ENCODE results near the gene PDLIM4.

PDLIM4 gene, protein sequence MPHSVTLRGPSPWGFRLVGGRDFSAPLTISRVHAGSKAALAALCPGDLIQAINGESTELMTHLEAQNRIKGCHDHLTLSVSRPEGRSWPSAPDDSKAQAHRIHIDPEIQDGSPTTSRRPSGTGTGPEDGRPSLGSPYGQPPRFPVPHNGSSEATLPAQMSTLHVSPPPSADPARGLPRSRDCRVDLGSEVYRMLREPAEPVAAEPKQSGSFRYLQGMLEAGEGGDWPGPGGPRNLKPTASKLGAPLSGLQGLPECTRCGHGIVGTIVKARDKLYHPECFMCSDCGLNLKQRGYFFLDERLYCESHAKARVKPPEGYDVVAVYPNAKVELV

DNA sequence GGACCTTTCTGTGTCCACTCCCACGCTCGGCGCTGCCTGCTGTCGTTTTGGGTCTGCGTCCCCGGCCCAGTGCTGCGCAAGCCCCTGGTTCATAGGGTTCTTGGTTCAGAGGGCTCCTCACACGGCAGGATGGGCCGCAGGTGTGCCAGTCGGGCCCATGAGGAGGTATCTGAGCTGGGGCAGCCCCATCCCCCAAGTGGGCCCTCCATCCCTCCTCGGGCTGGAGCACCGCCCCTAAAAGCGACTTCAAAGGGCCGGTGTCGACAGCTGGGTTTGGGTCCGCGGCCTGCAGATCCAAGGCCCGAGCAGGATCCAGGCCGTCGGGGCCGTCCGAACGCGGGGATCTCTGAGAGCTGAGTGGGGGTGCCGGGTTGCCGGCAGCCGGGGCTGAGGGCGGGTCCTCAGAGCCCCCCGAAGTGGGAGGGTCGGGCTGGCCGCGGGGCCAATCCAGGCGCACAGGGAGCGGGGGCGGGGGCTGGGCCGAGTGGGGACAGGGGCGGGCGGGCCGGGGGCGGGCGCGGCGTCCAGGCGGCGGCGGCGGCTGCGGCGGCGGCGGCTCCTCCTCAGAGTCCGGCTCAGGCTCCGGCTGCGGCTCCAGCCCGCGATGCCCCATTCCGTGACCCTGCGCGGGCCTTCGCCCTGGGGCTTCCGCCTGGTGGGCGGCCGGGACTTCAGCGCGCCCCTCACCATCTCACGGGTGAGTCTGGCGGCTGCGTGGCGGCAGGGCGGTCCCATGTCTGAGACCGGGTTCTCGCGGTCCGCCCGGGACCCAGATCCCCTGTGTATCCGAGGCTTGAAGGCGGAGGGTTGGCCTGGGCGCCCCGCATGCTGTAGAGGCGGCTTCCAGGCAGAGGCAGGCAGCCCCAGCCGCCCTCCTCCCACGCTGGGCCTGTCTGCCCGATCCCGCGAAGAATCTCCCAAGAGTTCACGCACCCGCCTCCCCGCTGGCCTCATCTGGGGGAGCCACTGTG is at the start of gene PDLIM4:
TSS of gene PDLIM4 (plus strand) at position 566 of the 971 bp plus-strand sequence. CDS start at position 605, 39 bp downstream.
- Histone ChIP-seq H3K27me3 (ENCODE audit: insufficient read depth, insufficient read length) (peaks cover 18% of the 10 kb centered on the region), H3K36me3 (ENCODE audit: insufficient read depth, insufficient read length, low read length) (peaks cover 6% of the 10 kb centered on the region), H3K4me1 (ENCODE audit: insufficient read depth, insufficient read length) (peaks cover 21% of the 10 kb centered on the region), H3K4me3 (ENCODE audit: insufficient read length, low read depth) (peak within 1 kb of the TSS; percentile 70), H3K9me3 (ENCODE audit: insufficient read depth, low read length) (no peaks in the 10 kb centered on the region), H3K9ac (ENCODE audit: insufficient read length, low read depth) (peak within 1 kb of the TSS; percentile 80)
- no peak for DNase-seq (ENCODE audit: low read depth, low spot score)
- TF ChIP-seq ZNF274 (IDR thresholded peaks at IDR 0.05; ENCODE audit: low read depth, low read length) (no peak), YY1 (IDR thresholded peaks at IDR 0.05; ENCODE audit: insufficient read depth, insufficient read length) (no peak), SUZ12 (IDR thresholded peaks at IDR 0.05; ENCODE audit: extremely low read depth, insufficient read depth, insufficient read length) (no peak)

DNA sequence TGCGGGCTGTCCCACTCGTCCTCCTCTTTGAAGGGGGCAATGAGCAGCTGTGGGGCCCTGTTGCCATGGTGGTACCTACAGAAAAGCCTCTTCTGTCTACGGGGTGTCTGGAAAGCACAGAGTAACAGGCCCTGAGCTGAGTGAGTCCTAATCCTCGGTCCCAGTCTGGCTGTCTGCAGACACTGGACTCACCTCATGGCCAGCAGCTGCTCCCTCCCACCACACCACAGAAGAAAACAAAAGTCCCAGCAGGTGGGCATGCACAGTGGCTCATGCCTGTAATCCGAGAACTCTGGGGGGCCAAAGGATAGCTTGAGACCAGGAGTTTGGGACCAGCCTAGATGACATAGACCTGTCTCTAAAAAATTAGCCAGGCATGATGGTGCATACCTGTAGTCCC is 49.7 kb upstream of the PDLIM4 start:
- no peak overlapping the region for H3K9ac ChIP-seq (ENCODE audit: insufficient read length, low read depth)
- H3K27me3 ChIP-seq (ENCODE audit: insufficient read depth, insufficient read length) = no peaks in the 10 kb centered on the region
- no peak for DNase-seq (ENCODE audit: low read depth, low spot score)
- no peaks in the 10 kb centered on the region for H3K4me1 ChIP-seq (ENCODE audit: insufficient read depth, insufficient read length)
- TF ChIP-seq YY1 (IDR thresholded peaks at IDR 0.05; ENCODE audit: insufficient read depth, insufficient read length) = no peak
- TF ChIP-seq SUZ12 (IDR thresholded peaks at IDR 0.05; ENCODE audit: extremely low read depth, insufficient read depth, insufficient read length) = no peak
- no peak for TF ChIP-seq ZNF274 (IDR thresholded peaks at IDR 0.05; ENCODE audit: low read depth, low read length)
- no peaks in the 10 kb centered on the region for H3K9me3 ChIP-seq (ENCODE audit: insufficient read depth, low read length)
- H3K36me3 ChIP-seq (ENCODE audit: insufficient read depth, insufficient read length, low read length) = peaks cover 61% of the 10 kb centered on the region
- no peak overlapping the region for H3K4me3 ChIP-seq (ENCODE audit: insufficient read length, low read depth)

DNA sequence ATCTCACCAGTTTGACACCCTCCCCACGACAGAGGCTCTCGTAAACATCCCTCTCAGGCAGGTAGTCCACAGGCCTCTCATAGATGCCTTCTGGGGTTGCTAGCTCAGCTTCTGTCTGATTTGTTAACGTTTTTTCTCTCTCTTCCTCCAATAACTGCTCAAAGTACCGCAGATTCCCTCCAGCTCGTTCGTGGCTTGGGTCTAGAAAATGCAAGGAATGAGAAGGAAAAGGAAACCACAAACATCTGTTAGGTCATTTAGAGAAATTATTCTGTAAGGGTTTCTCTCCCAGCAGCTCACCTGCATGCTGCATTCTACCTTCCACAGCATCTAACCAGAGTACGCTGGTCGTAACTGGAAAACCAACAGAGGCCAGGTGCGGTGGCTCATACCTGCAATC is 48.4 kb upstream of the PDLIM4 start:
- TF ChIP-seq SUZ12 (IDR thresholded peaks at IDR 0.05; ENCODE audit: extremely low read depth, insufficient read depth, insufficient read length) (no peak), ZNF274 (IDR thresholded peaks at IDR 0.05; ENCODE audit: low read depth, low read length) (no peak), YY1 (IDR thresholded peaks at IDR 0.05; ENCODE audit: insufficient read depth, insufficient read length) (no peak)
- Histone ChIP-seq H3K9ac (ENCODE audit: insufficient read length, low read depth) (no peak overlapping the region), H3K4me1 (ENCODE audit: insufficient read depth, insufficient read length) (no peaks in the 10 kb centered on the region), H3K36me3 (ENCODE audit: insufficient read depth, insufficient read length, low read length) (peaks cover 61% of the 10 kb centered on the region), H3K9me3 (ENCODE audit: insufficient read depth, low read length) (no peaks in the 10 kb centered on the region), H3K4me3 (ENCODE audit: insufficient read length, low read depth) (no peak overlapping the region), H3K27me3 (ENCODE audit: insufficient read depth, insufficient read length) (no peaks in the 10 kb centered on the region)
- no peak for DNase-seq (ENCODE audit: low read depth, low spot score)

DNA sequence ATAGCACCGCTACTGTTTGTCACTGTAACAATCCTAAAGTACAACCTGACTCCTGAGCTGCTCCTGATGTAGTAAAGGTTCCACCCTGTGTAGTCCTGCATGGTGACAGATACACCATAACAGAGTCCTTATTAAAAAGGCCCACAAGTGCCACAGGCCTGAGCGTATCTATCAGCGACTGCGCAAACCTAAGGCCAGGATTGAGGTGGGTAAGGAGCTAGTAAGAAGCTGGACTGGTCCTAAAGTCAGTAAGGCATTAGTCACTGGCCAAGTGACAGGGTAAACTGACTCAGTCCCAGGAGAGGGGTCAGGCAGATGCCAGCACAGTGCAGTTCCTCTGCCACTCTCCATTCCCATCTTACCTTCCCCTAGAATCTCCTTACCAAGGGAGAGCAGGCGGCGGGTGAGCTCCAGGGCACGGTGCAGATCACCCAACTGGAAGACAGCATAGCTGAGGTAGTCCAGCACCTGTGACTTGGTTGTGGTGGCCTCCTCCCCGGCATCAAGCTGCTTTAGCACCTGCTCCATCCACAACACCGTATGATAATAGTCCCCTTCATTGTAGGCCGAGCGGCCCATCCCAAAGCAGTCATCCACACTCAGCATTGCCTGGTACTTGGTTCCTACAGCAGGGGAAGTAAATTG is 47.5 kb upstream of the PDLIM4 start:
- no peak for DNase-seq (ENCODE audit: low read depth, low spot score)
- no peak overlapping the region for H3K9ac ChIP-seq (ENCODE audit: insufficient read length, low read depth)
- H3K36me3 ChIP-seq (ENCODE audit: insufficient read depth, insufficient read length, low read length) = peaks cover 58% of the 10 kb centered on the region
- H3K27me3 ChIP-seq (ENCODE audit: insufficient read depth, insufficient read length) = no peaks in the 10 kb centered on the region
- no peak for TF ChIP-seq YY1 (IDR thresholded peaks at IDR 0.05; ENCODE audit: insufficient read depth, insufficient read length)
- TF ChIP-seq SUZ12 (IDR thresholded peaks at IDR 0.05; ENCODE audit: extremely low read depth, insufficient read depth, insufficient read length) = no peak
- TF ChIP-seq ZNF274 (IDR thresholded peaks at IDR 0.05; ENCODE audit: low read depth, low read length) = no peak
- H3K4me3 ChIP-seq (ENCODE audit: insufficient read length, low read depth) = no peak overlapping the region
- no peaks in the 10 kb centered on the region for H3K4me1 ChIP-seq (ENCODE audit: insufficient read depth, insufficient read length)
- H3K9me3 ChIP-seq (ENCODE audit: insufficient read depth, low read length) = no peaks in the 10 kb centered on the region

DNA sequence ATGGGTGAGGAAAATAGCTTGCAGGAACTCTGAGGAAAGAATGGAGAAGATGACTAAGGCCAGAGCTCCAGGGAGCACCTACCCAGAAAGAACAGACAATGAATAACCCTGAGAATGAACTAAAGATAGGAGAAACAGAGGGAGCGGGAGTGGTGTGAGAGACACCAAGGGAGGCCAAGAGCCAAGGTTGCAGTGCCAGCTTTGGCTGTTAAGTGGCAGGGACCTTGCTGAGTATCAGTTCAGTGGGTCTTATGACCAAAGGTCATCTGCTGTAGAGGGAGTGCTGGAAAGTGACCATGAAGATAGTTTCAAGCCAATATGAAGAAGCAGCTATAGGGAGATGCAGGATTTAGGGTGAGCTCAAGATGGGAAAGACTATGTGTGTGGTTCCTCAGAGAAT is 46.6 kb upstream of the PDLIM4 start:
- Histone ChIP-seq H3K9me3 (ENCODE audit: insufficient read depth, low read length) (no peaks in the 10 kb centered on the region), H3K36me3 (ENCODE audit: insufficient read depth, insufficient read length, low read length) (peaks cover 57% of the 10 kb centered on the region)

DNA sequence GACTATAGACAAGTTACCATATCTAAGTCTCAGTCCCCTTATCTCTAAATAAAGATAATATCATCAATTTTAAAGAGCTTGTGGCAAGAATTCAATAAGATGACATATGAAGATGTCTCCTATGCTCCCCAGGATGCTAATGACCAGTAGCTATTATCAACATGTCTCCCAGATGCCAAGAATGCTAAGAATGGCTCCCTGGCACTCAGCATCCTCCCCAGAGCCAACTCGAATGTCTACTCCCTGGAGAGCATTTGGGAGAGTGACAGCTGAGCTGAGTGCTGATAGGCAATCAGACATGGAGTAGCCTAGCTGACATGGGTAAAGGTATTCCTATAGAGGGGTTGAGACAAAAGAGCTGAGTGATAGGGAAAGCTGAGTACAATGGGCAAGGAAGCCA is 45.7 kb upstream of the PDLIM4 start:
- Histone ChIP-seq H3K4me3 (ENCODE audit: insufficient read length, low read depth) (no peak overlapping the region), H3K9ac (ENCODE audit: insufficient read length, low read depth) (no peak overlapping the region), H3K9me3 (ENCODE audit: insufficient read depth, low read length) (no peaks in the 10 kb centered on the region), H3K4me1 (ENCODE audit: insufficient read depth, insufficient read length) (no peaks in the 10 kb centered on the region), H3K36me3 (ENCODE audit: insufficient read depth, insufficient read length, low read length) (peaks cover 53% of the 10 kb centered on the region), H3K27me3 (ENCODE audit: insufficient read depth, insufficient read length) (no peaks in the 10 kb centered on the region)
- no peak for DNase-seq (ENCODE audit: low read depth, low spot score)
- no peak for TF ChIP-seq YY1 (IDR thresholded peaks at IDR 0.05; ENCODE audit: insufficient read depth, insufficient read length)
- no peak for TF ChIP-seq ZNF274 (IDR thresholded peaks at IDR 0.05; ENCODE audit: low read depth, low read length)
- TF ChIP-seq SUZ12 (IDR thresholded peaks at IDR 0.05; ENCODE audit: extremely low read depth, insufficient read depth, insufficient read length) = no peak

More for the DNA sequence above, 46.6 kb upstream of the PDLIM4 start:
- H3K4me1 ChIP-seq (ENCODE audit: insufficient read depth, insufficient read length) = no peaks in the 10 kb centered on the region
- DNase-seq (ENCODE audit: low read depth, low spot score) = no peak
- H3K9ac ChIP-seq (ENCODE audit: insufficient read length, low read depth) = no peak overlapping the region
- no peaks in the 10 kb centered on the region for H3K27me3 ChIP-seq (ENCODE audit: insufficient read depth, insufficient read length)
- TF ChIP-seq ZNF274 (IDR thresholded peaks at IDR 0.05; ENCODE audit: low read depth, low read length) (no peak), YY1 (IDR thresholded peaks at IDR 0.05; ENCODE audit: insufficient read depth, insufficient read length) (no peak), SUZ12 (IDR thresholded peaks at IDR 0.05; ENCODE audit: extremely low read depth, insufficient read depth, insufficient read length) (no peak)
- no peak overlapping the region for H3K4me3 ChIP-seq (ENCODE audit: insufficient read length, low read depth)

Measured in NT2/D1 (cell line).